HG03060 (cell line): ENCODE data around the gene SGO2.
"Not testable (repeated sequence)": the region's sequence is repeated elsewhere in the genome, so short reads cannot be mapped to it uniquely, and the experiment has no call there.

ENCODE experiments used
- ATAC-seq: cut with Tn5 transposase; IDR thresholded peaks from one replicate; pipeline ENCODE4 v1.9.1; 2021; ENCODE audit warnings: low read depth, moderate number of reproducible peaks; ENCODE audit not compliant: unreplicated experiment

Gene SGO2

DNA sequence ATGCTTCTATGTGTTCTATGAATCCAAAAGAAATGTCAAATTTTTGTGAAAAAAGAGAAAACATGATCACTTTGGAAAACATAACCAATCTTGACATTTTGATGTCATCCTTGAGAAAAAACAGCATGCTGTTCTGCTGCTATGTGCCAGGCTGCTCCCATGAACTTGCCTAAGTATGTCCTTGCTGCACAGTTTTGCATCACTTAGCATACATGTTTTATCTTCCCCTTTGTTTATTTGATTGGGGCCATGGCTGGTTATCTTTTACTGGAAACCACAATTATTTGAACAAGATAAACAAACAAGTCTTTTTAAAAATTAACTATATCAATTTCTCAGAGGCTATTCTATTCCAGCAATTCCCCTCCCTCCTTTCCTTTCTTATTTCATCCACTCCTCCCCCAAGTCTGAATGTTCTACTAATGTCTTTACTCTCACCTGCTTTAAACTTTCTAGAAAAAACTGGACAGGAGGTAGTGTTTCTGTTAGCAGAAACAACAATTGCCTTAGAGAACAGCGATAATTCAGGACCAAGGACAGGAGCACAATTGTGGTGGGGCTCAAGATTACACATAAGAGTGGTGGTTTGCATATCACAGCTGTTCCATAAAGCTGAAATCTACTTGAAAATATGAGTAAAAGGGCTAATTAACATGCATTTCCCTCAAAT is 66.5 kb downstream of the SGO2 start:
- no peak for ATAC-seq

DNA sequence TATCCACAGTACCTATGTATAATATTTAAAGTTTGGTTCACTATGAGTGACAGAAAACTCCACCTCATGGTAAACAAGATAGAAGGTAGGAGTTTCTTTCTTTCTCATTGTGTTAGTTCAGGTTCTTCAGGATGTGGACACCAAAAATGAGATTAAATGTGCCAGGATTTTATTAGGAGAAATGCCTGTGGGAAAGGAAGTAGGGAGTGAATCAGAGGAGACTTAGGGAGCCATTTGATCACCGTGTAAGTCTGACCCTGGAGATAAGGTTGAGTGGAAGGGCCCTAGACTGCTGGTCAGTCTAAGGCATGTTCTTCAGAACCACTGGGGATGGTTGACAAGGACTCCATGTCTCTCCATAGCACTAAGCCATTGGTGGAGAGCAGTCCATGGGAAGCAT is 67.9 kb downstream of the SGO2 start:
- ATAC-seq = no peak

DNA sequence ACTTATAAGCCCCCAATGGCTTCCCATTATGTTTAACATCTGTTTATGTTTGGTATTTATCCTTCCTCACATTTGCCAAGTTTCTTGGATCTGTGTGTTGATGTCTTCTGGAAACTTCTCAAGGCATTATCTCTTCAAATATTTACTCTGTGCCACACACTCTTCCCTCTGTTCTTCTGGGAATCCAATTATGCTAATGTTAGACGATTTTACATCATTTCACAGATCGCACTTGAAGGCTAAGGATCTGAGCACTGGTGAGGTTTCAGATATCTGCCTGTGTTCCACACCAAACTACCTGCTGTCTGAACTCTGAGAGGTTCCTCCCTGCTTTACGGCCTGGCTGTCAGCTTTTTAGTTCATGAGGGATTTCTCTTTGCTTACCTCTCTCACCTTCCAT is 69.9 kb downstream of the SGO2 start:
- no peak for ATAC-seq

DNA sequence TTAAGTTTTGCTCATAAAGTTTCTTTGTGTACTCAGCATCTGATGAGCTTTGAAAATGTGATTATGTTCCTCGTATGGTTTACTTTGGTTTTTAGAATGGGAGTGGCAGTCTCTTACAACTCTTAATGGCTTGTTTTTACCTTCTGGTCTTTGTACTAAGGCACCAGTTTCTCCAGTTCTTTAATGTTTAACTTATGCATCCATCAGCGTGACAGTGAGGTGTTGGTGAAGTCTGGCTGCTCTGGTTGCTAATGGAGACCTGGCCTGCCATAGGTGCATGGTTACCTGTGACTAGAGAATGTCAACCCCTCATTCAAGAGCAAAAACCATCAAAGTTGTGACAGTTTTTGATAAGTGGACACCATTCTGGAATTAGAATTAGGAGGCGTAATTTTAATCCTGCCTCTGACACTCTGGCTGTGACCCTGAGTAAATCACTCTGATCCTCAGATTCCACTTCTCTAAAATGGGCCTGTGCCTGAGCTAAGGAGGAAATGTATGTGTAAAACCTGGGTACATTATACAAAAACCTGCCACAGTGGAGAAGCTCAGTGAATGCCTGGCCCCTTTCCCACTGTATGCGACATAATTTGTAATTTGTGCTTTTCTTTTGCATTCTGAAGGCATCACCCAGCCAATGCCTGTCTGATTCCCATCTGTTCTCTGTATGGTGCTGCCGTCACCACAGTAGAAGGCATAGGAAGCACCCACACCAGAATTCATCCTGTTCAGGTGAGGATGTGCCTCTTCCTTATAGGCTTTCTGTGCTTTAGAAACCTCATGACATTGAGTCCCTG is 71.0 kb downstream of the SGO2 start:
- ATAC-seq = no peak

DNA sequence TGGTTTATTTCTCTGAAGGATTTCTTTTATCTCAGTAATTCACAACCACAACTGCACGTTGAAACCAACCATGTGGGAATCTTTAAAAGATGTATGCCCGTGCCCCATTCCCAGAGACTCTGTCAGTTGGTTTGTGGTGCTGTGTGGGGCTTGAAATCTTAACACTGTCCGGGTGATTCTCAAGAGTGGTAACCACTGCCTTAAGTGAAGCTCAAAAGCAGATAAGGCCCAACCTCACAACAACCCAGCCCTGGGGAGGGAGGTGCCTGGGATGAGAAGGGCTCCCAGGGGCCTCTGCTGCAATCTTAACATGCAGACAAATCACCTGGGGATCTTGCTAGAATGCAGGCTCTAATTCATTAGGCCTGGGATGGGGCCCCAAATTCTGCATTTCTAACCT is 73.2 kb downstream of the SGO2 start:
- ATAC-seq = no peak

DNA sequence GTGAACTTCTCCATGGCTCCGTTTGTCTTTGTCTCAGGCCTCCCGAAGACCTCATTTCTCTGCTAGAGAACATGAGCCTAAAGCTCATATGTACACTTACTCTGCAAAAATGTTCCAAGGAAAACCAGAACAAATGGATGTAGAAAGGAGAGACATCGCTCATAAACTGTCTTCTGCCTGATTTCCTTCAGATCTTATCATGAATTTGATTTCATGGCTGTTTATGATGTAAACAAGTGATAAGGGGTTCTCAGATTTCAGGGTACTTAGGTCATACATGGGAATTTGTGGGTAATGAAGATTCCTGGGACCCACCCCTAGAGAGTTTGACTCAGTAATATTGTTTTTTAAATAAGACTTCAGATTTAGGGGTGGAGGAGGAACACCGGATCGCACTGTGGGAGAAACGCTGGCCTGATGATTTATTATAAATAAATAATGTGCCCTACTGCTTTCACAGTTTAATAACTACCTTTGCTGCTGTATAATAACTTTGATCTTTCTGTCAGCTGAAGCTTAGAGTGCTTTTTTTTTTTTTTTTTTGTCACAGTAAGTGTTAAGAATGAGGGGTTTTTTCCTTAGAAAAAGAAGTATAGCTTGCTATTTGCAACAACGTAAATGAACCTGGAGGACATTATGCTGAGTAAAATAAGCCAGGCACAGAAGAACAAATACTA is 74.7 kb downstream of the SGO2 start:
- ATAC-seq = no peak

DNA sequence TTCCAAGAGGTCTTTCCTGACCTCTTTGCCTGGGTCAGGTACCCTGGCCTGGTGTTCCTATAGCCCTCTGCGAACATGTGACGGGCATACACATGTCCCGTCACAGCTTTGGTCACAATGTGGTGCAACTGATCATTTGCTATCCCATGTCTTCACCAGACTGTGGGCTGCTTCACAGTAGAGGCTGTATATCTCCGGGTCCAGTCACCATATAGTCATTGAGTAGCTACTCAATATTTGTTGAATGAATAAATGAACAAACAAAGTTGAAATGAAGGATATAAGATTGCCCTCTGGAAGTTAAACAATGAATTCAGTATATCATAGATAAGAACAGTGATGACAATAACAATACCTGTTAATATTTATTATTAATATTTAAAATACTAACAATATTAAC is 76.6 kb downstream of the SGO2 start:
- ATAC-seq = no peak

DNA sequence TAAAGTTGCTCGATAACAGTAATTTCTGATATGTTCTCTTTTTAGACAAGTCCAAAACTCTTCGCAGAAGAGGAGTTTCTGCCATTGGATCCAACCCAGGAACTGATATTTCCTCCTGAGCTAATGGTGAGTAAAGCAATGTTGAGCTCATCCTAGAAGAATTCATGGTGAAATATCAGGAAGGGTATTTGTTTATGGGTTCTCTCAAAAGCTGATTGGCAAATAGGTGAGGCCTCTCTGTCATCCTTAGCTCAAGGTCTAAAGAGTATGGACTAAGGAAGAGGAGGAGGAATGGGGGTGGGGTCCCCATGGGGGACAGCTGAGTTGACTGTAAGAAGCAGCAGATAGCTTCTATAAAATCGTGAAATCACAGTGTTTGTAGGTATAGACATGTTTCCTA is 78.0 kb downstream of the SGO2 start:
- ATAC-seq = no peak

DNA sequence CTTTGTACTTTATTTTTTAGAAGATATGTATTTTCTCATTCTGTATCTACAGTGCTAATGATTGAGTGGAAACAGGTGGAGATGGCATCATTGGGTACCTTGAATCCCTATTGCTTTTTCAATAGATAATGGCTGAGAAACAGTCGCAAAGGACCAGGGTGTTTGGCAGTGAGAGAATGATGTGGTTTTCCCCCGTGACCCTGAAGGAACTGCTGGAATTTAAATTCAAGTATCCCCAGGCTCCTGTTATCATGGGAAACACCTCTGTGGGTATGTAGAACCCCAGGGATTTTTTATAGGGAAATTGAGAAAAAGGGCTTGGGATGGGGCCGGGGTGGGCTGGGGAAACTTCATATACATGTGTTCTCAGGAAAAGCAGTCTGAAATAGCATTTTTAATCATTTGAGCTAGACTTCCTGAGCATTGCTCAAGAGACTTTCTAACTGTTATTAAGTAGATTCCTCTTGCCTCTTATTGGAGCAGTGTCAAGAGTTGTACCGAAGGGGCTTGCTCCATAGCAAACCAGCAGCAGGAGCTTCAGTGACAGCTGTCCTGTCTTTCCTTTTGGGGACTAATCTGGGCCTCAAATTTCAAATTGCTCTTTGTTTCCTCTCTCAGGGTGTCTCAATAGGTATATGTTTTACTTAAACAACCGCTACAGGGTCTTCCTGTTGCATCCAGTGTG is 78.7 kb downstream of the SGO2 start:
- no peak for ATAC-seq

DNA sequence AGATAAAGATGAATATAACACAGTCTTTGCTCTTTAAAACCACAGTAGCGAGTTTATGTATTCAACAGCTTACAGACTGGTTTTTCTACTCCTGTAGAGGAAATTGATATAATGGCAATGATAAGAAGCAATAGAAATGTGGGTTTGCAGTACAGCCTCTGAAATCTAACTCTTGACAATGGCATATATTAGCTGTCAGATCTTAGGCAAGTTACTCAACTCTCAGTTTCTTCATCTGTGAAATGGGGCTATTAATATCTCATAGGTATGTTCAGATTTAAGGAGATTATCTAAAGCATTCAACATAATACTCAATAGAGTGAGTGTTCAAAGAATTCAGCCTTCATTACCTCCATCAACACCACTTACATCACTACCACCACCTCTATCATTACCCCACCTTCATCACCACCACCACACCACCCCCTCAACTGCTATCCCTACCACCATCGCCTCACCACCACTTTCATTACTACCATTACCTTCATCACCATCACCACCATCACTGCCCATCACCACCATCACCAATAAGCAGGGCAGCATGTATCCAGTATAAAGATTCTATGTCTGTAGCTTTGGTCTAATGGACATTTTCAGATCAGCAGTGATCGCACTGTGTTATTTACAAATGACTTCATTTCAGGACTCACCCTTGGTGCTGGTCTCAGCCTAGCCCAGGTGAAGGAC is 82.5 kb downstream of the SGO2 start:
- ATAC-seq = no peak

DNA sequence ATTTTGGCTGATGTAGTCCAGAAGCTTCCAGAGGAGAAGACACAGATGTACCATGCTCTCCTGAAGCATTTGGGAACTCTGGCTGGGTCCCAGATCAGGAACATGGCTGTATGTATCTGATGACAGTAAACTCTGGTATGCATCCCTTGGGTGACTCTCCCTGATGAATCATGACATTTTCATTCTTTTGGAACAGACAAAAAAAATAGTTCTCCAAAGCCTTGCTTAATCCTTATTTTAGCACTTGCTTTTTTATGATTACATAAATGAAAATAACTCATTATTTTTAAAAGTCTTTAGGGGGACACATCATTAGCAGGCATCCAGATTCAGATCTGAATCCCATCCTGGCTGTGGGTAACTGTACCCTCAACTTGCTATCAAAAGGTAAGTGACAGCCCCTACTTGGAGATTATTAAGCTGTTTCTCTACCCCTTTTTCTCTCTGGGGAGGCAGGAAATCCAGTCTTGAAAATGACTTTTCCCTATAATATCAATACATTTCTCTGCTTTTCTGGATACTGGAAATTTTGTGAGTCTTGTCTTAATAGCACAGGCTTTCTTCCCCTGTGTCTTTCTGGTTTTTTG is 83.1 kb downstream of the SGO2 start:
- no peak for ATAC-seq

DNA sequence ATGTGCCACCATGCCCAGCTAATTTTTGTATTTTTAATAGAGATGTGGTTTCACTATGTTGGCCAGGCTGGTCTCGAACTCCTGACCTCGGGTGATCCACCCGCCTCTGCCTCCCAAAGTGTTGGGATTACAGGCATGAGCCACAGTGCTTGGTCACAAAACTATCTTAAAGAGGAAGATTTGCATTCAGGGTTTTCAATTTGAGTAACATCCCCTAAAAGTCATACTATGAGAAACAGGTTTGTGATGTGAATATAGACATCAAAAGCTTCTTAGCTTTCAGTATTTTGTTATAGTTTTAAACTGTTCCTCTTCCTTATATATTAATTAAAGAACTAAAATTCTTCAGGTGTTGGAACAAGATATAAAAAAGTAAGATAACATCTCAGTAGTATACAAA is 84.2 kb downstream of the SGO2 start:
- not testable (repeated sequence) for ATAC-seq

DNA sequence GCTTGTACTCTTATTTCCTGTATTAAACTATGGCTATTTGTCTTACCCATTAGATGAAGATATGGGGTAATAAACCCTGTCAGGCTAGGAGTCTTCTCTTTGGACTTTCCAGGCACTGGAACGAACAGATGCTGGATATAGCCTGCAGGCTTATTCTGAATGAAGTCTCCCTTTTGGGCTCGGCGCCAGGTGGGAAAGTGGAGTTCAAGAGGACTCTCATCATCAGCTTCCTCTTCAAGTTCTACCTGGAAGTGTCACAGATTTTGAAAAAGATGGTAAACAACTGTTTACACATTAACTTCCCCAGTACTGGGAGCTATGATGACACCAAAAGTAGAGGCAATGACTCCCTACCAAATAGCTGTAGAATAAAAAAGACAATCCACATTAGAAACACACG is 87.7 kb downstream of the SGO2 start:
- ATAC-seq = no peak

DNA sequence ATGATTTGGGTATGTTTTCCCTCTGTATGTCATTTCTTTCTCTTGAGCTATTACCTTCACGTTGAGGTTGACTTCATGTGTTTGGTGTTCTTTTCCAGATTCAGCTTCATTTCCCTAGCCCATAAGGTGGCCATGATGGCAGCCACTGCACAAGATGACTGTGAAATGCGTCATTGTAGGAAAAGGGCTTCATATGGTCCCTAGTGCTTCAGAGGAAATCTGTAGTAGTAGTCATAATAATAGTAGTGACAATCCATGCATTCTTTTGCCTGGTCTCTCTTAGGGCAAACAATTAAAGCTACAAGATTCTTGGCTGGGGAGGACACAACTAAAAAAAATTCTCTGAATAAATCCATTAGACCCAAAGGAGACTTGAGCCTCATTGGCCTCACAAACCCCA is 88.2 kb downstream of the SGO2 start:
- ATAC-seq = no peak

DNA sequence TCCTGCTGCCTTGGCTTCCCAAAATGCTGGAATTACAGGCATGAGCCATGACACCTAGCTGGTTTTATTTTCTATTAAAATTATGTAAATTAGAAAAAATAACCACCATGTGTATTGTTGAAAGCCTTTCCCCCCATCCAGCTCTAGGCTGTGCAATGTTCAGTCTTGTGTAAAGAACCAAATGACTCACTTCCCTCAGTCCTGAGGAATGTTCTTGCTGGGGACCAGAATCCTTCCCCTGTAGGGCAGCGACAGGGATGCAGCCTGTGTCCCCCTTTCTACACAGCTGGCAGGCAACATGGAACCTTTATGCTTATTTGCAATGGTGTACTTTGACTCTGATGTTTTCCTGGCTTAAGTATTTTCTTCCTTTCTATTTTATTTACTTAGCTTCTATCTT is 89.2 kb downstream of the SGO2 start:
- ATAC-seq = no peak

DNA sequence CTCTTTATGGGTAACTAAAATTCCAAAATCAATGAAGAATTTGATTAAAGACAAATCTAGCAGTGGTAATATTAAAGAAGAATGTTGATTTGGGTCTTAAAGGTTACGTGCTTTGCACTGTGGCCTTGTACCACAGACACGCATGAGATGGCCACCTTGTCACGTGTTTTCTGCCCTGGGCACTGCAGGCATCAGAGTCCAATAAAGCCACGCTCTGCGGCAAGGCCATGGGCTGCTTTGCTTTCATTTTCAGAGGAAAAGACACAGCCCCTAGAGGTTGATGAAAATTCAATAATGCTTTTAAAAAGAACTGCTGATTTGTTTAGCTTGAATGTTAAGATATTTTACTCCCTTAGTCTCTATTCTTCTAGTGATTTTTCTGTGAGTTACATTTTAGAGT is 90.2 kb downstream of the SGO2 start:
- no peak for ATAC-seq

DNA sequence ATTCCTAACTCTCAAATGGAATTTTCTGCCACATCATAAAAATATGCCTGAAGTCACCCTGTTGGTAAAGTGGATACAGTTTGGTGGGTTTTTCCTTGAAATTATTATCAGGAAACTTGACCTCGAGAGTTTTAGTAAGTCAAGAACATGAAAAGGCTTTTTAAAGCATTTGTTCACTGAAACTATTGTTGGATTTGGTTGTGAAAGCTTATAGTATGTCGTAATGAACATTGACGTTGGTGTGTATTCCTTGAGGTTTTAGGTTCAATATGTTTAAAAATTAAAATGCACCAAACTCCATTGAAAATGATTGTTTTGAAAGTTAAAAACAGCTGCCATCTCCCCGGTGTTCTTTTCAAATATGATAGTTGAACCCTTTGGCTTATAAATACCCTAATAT is 90.6 kb downstream of the SGO2 start:
- ATAC-seq = no peak

DNA sequence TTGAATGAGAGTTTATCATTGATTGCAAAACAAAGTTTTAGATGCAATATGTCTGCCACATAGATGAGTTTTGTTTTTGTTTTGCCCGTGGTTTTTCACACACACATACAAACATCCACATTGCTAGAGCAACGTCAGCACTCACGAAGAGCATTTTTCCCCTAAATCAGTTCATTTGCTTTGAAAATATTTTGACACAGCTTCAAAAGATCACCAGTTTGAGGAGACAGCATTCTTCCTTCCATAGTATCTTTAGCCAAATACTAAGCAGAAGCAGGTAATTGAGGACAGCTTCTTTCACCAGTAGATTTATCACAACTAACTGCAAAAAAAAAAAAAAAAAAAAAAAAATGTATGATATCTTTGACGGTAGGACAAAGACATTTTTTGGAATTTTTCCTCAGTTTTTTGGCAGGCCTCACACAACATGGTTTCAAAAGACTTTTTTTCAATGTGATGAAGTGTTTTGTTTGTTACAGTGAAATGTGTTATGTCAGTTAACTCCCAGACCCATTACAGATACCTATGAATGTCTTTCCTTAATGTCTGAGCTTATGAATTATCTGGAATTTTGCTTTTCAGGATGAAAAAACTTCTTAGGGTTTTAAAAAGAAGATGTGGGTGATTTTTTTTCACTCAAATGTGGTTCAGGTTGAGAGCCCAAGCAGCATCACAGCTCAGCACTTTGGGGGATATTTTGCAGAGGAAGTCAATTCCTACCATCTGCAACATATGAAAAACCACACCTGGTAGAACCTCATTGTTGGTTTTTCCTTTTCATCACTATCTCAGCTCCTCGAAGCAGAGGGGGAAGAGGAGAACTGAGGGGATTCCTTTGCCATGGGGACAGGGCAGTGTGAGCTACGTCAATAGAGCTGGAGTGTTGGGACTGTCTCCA is 91.4 kb downstream of the SGO2 start:
- ATAC-seq = no peak

DNA sequence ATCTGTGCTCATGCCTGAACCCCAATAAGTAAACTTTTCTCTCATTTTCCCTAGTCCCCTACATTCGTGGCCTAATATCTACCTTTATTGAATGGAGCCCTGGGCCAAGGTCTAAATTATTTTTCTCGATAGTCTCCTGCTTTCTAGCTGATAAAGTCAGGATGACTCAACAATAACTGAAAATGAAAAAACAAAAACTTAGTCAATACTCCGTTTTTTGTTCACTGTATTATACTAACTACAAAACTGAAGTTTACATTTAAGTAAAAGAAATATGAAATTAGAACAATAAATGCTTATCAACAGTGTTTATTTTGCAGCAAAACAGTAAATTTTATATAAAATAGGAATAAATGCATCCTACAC is 92.0 kb downstream of the SGO2 start:
- no peak for ATAC-seq
